HG02885 (cell line): ENCODE measurements around the gene CNNM3.
"Not testable (repeated sequence)": the region's sequence is repeated elsewhere in the genome, so short reads cannot be mapped to it uniquely, and the experiment has no call there.

Experiments
- ATAC-seq: cut with Tn5 transposase; IDR thresholded peaks from one replicate; pipeline ENCODE4 v1.9.1; 2021; ENCODE audit warnings: mild to moderate bottlenecking; ENCODE audit not compliant: unreplicated experiment, poor library complexity

CNNM3 gene

DNA sequence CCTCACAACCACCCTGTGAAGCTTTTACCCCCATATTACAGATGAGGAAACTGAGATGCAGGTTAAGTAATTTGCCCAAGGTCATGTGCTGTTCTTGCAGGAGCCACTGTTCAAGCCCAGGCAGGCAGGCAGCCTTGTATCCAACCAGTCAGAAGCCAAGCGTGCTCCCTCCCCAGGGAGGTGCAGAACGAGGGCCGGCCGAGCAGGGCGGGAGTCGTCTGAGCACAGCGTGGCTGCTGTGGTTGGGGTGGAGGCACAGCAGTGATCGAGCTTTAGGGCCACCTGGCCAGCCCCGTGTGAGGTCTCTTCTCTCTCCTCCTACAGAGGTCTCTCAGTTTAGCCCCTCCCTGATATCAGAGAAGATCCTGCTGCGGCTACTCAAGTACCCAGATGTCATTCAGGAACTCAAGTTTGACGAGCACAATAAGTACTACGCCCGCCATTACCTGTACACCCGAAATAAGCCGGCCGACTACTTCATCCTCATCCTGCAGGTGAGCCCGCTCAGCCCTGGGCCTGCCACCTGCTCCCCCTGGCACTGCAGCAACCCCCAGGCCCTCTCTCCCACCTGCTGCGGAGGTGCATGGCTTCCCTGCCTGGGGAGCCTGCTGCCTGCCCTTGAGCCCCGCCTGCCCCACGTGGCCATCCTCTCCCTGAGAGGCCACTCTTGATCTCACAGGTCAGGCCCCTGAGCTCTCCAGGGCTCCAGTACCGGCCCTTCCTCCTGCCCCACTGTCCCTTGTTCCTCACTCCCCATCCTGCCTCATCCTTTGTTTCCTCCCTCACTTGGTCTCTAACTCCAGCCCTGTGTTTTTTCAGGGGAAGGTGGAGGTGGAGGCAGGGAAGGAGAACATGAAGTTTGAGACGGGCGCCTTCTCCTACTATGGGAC lies 17.1 kb upstream of the CNNM3 start:
- no peak for ATAC-seq

DNA sequence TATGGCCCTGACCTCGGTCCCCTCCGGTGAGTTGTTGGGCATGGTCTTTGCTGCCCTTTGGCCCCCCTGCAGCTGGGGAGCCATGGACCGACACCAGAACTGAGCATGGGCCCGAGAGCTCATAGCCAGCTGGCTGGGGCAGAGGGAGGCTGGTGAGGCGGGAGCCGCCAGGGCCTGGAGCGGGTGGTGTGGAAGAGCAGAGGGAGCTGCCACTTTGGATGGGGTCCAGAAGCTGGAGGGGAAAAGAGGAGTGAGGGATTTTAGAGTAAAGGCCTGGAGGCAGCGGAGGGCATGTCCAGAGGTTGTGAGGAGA lies 16.5 kb upstream of the CNNM3 start:
- ATAC-seq = no peak

DNA sequence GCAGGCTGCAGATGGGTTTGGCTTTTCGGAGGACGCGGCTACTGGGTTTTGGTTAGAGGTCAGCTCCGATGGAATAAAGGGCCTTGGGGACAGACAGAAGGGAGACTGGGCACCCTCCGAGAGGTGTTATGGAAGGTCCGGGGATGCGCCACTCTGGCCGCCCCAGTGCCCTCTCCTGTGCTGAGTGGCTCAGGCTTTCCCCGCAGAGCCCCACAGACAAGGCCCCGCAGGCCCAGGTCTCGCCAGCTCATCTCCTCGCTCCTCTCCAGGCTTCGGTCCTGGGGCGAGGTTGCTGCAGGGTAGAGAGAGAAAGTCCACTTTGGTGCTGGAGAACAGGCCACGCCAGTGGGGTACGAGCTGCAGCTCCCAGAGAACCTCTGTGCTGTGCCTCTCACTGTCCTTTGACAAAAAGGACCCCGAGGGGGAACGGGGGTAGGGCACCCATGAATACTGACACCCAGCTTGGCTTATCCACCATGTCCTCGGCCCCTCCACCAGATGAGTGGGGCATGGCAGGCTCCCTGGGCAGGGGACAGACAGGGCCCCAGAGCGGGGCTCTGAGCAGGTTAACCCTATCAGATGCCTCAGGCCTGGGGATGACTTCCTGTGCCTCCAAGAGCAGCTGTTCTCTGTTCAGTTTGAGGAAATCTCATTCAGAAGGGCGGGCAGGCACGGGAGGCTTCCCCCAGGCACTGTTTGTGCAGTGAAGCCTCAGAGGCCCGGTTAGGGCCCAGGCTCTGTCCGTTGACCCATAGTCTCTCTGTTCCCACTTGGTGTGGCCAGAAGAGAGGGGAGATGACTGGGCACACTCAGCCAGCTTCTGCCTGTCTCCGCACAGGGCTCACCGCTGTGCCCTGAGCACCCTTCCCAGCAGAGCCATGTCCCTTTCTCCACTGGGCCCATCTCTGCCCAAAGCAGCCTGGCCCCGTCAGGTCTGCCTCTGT lies 15.7 kb upstream of the CNNM3 start:
- peak; percentile 21 for ATAC-seq

DNA sequence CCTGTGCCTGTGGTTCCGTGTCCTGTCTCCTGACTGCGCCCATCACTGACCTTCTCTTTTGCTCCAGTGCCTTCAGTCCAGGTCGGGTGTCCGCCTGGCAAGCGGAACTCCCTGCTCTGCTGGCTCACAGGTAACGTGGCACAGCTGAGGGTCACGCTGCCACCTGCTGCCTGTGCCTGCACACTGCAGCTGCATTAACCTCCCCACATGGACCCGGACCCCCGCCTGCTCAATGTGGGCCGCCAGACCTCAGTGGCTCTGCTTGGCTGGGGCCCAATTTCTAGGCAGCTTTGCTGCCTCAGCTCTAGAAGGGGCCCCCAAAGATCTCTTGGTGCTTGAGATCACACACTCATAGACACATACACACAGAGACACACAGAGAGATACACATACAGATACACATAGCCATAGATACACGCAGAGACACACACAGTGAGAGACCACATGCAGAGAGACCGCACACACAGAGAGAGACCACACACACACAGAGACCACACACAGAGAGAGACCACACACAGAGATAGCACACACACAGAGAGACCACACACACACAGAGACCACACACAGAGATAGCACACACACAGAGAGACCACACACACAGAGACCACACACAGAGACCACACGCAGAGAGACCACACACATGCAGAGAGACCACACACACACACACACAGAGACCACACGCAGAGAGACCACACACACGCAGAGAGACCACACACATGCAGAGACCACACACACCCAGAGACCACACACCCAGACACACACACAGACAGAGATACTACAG lies 14.9 kb upstream of the CNNM3 start:
- ATAC-seq = peak; percentile 88

DNA sequence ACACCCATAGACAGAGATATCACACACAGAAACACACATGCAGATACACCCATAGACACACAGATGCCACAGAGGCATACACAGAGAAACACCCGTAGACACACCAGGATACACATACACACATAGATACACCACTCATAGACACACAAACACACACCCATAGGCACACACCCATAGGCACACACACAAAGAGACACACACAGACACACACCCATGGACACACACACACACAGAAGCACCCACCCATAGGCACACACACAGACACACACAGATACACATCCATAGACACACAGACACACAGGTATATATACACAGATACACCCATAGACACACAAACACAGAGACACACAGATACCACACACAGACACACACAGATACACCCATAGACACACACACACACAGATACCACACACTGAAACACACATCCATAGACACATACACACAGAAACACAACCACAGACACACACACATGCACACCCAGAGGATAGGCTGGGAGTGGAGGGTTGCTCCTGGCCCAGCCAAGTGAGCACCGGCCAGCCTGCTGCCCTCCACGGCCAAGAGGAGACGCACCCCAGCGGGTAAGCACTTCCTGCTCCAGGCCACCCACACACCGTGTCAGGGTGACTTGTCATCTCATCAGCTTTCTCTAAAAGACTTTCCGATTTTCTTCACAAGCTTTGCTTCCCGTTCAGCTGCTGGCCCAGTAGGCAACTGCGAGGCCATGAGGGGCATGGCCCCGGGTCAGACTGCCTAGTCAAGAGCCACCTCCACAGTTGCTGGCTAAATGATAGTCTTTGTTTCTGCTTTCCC lies 14.1 kb upstream of the CNNM3 start:
- ATAC-seq = peak; percentile 53

DNA sequence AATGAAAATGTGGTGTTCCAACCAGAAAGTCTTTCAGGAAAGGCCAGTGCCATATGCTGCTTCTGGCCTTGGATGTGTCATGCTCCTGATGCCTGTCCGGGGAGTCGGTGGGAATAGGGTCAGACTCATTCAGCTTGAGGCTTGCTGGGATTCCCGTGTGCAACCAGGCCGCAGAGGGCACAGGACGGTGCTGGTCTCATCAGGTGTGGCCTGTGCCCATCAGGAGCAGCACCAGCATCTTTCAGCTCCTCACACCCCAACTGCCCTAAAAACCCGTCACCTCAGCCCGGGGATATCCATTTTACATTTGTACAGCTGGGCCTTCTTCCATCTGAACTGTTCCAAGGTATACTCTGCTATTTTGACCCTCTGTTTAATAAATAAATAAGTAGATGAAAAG lies 13.3 kb upstream of the CNNM3 start:
- no peak for ATAC-seq

DNA sequence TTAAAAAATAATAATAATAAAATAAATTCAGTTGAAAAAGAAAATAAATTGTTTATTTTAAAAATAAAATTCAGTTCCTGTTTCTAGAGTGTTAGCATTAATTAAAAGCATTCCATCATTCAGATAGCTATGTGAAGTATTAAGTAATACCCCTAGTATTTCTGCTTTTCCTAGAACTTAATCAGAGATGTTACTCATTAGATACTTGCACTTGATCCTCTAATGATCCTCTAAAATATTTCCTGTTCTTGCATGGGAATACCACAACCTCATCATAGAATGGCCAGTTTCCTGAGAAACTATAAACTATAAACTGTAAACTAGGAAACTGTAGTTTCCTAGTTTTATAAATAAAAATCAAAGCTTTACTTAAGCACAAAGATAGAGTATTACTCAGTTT lies 11.1 kb upstream of the CNNM3 start:
- no peak for ATAC-seq

DNA sequence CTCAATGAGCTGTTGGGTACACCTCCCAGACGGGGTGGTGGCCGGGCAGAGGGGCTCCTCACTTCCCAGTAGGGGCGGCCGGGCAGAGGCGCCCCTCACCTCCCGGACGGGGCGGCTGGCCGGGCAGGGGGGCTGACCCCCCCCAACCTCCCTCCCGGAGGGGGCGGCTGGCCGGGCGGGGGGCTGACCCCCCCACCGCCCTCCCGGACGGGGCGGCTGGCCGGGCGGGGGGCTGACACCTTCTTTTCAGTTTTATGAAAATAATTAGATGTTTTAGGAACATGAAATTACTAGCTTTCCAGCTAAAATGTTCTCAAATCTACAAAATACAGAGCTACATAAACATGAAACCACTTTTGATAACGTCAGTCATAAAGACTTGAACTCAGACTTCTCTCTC lies 10.1 kb upstream of the CNNM3 start:
- not testable (repeated sequence) for ATAC-seq

DNA sequence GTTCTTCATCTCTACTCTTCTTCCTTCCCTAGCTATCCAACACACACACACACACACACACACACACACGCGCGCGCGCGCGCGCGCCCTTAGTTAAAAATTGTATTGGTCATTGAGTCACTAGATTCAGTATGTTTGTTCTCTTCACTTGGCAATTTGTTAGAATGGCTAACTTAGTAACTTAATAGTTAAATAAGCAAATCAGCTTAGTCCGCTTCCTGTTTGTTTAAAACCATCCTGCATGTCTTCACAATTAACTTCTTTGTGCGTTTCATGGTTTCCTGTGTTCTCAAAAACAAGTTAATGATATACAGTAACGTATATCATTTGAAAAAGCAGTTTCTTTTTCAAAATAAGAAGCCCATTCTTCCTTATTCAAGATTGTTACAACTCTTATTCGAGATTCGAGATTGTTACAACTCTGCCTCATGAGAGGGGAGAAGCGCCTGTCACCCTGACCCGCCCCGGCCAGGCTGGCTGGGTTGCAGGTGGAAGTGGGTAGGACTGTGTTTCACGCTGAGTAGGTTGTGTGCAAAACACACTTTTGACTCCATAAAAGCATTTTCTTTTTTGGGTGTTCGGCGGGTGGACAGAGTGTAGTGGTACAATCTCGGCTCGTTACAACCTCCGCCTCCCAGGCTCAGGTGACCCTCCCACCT lies 9.5 kb upstream of the CNNM3 start:
- ATAC-seq = no peak

DNA sequence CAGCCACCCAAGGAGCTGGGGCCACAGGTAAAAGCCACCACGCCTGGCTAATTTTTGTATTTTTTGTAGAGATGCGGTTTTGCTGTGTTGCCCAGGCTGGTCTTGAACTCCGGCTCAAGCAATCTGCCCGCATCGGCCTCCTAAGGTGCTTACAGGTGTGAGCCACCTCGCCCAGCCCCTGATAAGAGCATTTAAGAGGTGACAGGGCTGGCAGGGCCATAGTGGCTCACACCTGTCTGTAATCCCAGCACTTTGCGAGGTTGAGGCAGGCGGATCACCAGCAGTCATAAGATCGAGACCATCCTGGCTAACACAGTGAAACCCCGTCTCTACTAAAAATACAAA lies 9.0 kb upstream of the CNNM3 start:
- no peak for ATAC-seq

DNA sequence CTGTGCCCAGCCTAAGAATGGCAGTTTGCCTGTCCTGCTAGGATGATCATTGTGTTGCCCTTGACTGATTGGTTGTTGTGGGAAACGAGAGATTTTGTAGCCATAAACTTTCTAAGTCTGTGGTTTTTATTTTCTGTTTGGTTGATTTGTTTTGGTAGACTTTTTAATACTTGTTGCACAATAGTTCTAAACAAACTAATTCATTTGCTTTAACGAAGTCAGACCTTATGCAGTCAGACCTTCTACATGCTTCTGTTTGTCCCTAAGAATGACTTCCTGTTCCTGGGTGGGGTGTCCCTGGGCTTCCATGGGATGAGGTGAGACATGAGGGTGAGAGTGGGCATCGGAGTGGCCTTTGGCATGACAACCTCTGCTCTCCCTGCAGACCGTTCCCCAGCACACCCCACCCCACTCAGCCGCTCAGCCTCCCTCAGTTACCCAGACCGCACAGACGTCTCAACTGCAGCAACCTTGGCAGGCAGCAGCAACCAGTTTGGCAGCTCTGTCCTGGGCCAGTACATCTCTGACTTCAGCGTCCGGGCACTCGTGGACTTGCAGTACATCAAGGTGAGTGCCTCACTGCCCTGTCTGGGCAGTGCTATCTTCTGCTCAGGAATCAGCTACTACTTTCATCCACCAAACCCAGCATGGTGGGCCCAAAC lies 7.8 kb upstream of the CNNM3 start:
- ATAC-seq = no peak

DNA sequence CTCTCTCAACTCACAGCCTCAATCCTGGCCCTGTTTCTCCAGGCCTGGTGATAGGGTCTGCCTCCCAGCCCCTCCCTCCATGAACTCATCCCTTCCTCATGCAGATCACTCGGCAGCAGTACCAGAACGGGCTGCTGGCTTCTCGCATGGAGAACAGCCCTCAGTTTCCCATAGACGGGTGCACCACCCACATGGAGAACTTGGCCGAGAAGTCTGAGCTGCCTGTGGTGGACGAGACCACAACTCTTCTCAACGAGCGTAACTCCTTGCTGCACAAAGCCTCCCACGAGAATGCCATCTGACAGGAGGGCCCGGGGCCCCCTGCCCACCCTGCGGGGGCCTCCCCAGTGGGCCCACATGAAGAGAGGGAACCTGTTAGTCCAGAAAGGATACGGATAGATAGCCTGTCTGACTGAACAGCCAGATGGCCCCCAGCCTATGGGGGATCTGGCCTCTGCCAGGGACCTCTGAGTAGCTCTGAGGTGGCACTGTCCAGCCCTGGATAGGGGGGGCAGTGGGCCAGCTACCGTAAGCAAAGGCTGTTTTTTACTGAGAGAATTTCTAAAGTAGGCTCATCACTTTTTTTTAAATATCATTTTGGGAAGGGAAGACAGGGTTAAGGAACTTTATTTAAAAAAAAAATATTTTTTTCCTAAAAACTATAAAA lies 6.7 kb upstream of the CNNM3 start:
- ATAC-seq = no peak

DNA sequence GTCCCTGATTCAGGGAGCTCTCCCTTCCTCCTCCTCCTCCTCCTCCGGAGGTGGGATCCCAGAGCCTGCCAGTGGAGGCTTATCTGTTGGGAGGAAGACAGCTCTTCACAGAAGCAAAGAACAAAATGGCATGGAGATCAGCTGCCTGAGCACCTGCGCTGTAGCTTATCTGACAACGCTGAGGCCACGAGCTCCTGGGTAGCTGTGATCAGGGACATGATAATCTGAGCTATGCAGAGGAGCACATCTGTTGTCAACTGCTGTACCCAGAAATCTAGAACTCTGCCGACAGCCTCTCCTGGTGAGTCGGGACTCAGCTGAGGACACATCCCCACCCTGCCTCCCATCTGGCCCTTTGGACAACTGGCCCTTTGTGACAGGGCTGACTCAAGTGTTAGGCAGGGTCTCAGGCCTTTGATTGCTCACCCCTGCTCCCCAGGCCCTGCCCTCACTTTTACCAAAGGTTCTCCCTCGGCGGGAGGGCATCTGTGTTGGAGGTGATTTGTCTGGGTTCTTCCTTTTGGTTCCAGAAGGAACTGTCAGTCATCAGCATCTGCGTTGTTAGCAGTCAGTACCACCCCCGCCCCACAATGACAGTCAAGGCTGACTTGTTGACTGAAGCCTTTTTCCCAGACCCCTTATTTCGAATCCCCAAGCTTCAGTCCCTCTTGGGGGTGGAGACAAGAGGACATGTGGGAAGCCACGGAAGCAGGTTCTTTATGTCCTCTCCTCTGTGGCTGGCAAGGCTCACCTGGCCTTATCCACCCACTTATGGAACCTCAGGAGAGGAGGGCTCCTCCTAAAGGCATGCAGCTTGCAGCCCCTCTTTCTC lies 5.9 kb upstream of the CNNM3 start:
- no peak for ATAC-seq

DNA sequence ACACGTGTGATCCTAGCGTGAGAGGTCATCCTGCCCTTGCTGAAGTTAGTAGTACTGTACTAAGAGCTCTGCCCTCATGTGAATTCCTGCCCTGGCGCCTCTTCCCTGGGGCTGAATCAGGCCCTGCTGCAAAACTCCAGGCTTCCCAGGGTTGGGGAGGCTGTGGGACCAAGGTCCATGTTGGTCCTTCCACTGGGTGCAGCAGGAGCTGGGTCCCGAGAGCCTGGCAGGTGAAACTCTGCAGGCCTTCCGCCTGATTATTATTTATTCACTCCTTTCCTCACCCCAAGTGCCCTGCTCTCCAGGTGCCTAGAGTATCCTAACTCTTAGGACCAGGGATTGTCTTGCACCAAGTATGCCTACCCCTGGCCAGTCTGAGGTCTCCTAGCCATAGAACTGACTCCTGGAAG lies 5.3 kb upstream of the CNNM3 start:
- no peak for ATAC-seq

DNA sequence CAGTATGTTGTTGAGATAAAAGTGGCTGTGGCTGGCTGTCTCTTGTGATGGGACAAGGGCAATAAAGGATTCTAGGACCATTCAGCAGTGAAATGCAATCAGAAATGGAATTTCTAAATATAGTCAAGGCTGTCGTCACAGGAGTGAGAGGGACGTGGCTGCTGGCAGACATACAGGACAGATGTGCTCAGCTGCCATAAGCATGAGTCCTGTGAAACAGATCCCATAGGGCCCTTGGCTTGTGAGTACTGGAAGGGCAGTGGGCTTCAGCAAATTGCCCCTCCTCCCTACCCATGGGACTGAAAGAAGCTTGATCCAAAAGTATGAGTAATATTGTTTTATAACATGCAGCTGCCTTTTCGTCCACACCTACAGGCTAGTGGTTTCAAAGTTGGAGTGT lies 4.2 kb upstream of the CNNM3 start:
- ATAC-seq = no peak

DNA sequence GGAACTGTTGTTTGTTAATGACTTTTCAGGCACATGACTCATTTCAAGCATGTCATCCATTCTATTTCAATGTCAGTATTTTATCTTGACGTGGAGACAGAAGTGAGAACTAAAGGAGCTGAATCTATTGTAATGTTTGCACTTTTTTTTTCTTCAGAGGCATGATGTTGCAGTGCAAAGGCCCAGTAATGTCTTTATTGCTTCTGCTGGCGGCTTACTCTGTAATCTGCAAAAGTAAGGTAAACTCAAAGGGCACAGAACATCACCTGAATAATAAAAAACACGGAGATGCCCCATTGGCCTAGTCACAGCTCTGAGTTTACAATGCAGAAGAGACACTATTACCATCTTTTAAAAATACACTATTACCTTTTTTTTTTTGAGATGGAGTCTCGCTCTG lies 2.4 kb upstream of the CNNM3 start:
- no peak for ATAC-seq

DNA sequence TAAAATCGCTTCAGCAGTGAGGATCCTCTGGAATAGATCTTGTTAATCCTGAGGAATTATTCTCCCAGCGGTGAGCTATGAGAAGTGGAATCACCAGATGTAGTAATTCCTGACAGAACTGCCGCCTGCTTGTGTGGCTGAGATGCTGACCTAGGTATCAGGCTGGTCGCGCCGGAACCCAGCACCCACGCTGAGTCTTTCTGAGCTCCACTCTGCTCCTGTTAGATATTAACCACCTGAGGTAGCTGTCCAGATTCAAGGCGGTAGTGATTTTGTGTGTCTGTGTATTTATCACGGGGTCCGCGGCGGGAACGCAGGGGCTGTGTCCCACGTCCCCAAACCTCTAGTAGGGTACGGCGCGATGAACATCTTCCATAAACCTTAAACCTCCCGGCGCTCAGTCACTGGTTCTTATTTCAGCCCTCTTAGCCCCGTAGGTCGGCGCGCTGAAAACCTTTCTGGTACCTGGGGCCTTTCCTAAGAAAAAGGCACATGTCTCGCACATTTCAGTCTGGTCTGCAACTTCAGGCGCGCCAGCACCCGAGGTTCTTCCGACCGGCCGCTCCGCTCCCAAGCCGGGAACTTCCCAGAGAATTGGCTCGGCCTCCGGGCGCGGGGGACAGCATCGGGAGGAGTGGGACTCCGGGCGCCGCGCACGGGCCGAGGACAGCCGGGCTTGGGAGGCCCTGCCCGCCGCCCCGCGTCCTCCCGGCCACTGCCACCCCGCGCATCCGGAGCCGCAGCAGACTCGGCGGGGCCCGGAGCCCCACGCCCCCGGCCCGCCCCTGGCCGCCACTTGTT lies 542 bp upstream of the CNNM3 start:
- ATAC-seq = peak; percentile 5
